HG03520 (cell line): ENCODE measurements around the gene KANK2.
"Not testable (repeated sequence)": the region's sequence is repeated elsewhere in the genome, so short reads cannot be mapped to it uniquely, and the experiment has no call there.

Experiments
- ATAC-seq: cut with Tn5 transposase; IDR thresholded peaks from one replicate; pipeline ENCODE4 v1.9.1; 2021; ENCODE audit warnings: mild to moderate bottlenecking, moderate library complexity; ENCODE audit not compliant: unreplicated experiment

The KANK2 gene

DNA sequence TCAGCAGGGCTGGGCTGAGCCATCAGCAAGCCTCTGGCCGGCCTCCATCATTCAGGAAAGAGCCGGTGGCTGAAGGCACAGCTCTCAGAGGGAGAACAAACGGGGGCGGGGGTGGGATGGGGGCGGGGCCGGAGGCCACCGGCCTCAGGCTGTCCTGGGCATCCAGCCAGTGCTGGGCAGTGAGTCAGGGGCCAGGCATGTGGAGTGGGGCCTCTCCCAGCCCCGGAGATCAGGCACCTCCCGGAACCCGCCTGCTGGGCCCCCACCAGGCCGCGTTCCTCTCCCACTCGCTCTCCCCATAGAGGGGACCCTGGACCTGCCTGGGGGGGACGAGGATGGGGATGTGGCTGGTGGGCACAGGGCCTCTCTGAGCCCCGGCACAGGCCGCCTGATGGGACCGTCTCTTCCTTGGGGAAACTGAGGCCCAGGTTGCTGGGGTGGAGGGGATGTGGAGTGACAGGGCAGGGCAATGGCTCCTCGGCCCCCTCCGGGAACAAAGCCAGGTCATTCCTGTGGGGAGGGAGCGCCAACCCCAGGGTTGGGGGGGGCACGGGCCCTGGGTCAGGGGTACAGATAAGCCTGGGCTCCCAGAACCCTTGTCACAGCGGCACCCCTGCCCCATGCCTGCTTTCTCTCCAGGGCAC, 54.7 kb downstream of the KANK2 start:
- ATAC-seq = no peak

DNA sequence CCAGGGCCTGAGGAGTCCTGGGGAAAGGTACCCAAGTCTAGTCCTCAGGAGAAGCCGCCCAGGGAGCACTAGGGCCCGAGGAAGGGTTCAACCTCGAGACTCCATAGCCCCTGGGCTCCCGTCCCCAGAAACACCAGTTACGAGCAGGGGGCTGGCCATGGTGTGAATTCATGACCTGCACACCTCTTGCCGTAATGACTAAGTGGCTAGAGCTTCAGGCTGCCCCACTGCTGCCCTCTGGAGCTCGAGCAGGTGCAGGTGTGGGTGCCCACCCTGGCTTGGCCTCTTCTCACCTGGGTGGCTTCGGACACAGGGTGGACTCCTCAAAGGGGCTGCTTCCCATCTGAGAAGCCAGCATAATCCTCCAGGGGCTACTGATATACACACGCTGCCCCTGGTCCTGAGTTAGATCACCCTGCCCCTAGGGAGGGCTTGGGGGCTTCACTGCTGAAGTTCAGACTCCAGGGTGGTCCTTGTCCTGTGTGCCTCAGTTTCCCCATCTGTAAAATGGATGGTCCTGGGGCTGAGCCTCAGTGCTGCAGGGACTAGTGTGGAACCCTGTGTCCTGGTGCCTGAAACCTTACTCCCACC, 55.3 kb downstream of the KANK2 start:
- no peak for ATAC-seq

DNA sequence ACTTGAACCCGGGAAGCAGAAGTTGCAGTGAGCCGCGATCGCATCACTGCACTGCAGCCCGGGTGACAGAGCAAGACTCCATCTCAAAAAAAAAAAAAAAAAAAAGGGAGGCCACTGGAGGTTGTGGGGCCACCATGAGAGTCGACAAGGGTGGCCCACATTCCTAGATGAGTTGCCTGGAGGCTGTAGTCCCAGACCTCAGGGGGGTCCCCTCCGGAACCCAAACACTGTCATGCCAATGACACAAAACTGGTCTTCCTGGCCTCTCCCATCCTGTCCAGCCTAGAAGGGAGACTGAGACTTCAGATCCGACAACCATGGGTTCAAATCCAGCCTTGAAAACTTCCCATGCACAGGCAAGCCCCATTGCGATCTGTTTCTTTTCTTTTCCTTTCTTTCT, 56.4 kb downstream of the KANK2 start:
- ATAC-seq = no peak

DNA sequence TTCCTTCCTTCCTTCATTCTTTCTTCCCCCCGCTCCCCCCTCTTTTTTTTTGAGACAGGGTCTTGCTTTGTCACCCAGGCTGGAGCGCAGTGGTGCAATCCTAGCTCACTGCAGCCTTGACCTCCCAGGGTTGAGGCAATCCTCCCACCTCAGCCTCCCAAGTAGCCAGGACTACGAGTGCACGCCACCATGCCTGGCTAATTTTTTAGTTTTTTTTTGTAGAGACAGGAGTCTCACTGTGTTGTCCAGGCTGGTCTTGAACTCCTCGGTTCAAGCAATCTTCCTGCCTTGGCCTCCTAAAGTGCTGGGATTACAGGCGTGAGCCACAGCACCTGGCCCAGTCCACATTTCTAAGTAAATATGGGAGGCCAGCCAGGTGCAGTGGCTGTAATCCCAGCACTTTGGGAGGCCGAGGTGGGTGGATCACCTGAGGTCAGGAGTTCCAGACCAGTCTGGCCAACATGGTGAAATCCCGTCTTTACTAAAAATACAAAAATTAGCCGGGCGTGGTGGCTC, 57.3 kb downstream of the KANK2 start:
- not testable (repeated sequence) for ATAC-seq

DNA sequence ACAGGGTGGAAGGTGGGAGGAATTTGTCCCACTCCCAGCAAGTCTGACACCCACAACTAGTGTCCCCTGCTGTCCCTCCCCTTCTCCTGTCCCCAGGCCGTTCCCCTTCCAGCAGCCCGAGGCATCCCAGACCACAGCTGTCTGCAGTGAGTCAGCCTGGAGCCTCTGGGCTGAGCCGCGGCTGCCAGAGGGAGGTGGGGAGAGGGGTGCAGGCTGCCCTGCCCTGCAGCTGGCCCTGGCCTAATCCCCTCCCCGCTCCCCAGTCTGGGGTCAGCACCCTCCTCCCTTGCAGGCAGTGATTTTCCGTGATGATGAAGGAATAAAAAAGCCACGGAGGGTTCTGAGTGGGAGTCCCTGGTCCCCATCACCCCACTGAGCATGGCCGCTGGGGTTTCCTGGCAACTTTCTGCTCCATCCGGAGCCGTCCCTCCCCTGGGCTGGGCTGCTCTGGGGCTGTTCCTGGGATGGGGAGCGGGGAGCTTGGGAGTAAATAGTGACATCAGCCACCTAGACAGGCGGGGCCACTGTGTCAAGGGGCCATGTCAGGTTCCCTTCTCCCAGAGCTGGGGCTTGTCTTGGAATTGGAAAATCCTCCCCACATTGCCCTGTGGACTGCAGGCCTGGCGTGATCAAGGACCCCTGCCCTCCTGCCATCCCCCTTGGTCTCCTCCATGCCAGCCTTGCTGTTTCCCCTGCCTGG, 58.6 kb downstream of the KANK2 start:
- ATAC-seq = no peak

DNA sequence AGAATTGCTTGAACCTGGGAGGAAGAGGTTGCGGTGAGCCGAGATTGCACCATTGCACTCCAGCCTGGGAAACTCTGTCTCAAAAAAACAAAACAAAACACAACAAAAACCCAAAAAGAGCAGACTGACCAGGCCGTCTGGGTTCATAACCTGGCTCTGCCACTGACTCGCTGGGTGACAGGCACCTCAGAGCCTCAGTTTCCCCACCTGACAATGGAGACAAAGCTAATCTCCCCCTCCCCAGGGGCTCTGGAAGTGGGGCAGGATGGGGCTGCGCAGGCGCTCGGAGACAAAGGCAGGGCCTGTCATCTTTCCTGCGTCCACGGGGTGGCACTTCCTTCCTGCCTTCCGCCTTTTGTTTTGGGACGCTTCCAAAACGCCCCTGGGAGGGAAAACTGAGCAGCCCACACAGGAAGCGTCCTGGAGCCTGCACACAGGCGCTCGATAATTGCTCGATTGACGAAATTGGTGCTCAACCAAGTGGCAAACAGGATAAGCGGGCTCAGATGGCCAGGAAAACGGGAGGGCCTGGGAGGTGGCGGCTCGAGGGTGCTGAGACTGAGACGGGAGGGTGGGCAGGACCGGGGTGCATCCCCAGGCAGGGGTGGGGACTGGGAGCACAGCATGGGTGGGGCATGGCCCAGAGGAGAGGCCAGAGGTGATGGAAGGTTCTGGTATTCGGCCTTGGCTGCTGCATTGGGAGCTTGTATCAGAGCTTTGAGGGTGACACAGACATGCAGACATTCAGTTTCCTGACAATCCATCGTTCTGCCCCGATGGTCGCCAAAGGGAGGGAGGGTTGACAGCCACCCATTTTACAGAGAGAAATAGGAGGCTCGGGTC, 59.6 kb downstream of the KANK2 start:
- ATAC-seq = no peak

DNA sequence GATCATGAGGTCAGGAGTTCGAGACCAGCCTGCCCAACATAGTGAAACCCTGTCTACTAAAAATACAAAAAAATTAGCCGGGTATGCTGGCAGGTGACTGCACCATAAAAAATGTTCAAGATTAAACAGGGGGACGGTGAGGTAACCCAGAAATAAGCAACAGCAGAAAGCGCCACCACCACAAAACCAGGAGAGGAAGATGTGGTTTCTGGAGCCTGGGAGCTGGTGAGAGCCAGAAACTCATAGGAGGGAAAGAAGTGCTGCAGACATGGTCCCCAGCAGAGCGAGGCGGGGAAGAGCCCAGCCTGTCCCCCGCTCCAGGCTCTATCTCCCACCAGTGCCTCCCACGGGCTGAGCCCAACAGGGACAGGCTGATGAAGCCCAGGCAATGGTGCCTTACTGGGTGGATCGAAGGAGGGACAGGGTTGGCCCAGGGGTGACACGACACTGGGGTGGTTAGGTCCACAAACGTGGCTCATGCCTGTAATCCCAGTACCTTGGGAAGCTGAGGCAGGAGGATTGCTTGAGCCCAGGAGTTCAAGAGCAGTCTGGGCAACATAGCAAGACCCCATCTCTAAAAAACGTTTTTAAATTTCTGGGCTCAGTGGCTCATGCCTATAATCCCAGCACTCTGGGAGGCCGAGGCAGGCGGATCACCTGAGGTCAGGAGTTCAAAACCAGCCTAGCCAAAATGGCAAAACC, 60.8 kb downstream of the KANK2 start:
- no peak for ATAC-seq

DNA sequence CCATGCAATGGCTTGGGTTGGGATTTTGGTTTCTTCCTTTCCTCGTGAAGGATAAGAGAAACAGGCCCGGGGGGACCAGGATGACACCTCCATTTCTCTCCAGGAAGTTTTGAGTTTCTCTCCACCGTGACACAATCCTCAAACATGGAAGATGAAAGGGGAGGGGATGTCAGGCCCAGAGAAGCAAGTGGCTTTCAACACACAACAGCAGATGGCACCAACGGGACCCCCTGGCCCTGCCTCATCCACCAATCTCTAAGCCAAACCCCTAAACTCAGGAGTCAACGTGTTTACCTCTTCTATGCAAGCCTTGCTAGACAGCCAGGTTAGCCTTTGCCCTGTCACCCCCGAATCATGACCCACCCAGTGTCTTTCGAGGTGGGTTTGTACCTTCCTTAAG, 65.9 kb downstream of the KANK2 start:
- no peak for ATAC-seq

DNA sequence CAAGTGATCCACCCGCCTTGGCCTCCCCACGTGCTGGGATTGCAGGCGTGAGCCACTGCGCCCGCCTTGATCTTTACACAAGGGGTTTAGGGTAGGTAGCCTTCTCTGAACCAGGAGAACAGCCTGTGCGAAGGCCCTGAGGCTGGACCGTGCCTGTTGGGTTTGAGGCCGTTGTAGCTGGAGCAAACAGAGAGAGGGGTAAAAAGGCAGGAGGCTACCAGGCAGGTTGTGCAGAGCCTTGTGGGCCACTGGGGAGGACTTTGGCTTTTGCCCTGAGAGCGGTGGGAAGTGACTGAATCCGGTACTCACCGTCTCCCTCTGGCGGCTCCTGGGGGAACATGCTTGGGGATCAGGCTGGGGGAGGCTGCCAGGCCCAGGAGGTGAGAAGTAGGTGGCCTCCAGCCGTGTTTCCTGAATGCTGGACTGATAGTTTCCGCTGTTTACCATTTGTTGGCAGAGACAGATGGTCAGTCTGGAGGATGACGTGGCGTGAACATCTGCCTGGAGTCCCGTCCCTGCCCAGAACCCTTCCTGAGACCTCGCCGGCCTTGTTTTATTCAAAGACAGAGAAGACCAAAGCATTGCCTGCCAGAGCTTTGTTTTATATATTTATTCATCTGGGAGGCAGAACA, 66.4 kb downstream of the KANK2 start:
- ATAC-seq = no peak

DNA sequence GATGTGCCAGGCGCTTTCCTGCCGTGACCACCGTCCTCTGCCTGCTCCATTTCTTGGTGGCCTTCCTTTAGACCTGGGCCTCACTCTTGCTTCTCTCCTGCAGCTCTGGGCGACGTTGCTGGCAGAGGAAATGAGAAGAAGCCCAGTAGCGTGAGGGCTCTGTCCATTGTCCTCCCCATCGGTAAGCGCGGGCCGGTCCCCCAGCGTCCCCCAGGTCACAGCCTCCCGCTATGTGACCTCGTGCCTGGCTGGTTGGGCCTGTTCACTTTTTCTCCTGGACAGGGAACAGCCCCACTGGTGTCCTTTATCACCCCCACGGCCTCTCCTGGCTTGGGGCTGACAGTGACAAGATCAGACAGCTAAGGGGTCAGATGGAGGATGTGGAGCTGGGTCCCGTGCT, 69.4 kb downstream of the KANK2 start:
- no peak for ATAC-seq

DNA sequence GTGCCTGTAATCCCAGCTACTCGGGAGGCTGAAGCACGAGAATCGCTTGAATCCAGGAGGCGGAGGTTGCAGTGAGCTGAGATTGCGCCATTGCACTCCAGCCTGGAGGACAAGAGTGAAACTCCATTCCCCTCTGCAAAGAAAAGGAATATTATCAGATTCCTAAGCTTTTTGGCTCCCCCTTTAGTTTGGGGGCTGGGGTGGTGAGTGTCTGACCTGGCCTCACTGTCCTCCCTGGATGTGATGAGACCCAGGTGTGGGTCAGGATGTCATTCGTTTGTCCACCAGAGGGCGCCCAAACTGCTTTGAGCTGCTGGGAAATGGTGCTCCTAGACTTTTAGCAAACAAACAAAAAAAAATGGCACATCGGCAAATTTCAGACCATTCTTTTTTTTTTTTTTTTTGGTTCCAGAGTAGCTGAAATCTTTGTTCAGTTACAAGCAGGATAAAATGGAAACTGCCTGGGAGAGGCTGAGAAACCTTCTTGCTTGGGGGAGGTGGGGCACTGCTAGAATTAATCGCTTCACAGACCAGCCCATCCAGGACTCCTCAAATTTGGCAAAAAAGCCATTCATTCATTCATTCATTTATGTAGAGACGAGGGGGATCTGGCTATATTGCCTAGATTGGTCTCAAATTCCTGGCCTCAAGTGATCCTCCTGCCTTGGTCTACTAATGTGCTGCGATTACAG, 71.2 kb downstream of the KANK2 start:
- ATAC-seq = no peak

DNA sequence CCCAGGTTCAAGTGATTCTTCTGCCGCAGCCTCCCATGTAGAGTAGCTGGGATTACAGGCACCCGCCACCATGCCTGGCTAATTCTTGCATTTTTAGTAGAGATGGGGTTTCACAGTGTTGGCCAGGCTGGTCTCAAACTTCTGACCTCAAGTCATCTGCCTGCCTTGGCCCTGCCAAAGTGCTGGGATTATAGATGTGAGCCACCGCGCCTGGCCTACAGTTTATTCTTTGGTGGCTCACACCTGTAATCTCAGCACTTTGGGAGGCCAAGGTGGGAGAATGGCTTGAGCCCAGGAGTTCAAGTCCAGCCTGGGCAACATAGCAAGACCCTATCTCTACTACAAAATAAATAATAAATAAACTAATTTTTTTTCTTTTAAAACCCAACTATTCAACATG, 73.2 kb downstream of the KANK2 start:
- ATAC-seq = not testable (repeated sequence)

DNA sequence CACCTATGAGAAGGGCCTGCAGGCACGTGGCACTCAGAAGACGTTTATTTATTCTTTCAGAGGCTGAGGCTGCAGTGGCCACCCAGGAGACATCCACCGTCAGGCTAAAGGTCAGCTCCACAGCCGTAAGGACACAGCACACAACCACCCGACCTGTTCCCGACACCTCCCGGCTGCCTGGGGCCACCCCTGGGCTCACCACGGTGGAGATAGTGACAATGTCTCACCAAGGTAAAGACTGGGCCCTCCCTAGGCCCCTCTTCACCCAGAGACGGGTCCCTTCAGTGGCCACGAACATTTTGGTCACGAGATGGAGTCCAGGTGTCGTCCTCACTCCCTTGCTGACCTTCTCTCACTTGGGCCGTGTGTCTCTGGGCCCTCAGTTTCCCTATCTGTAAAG, 74.2 kb downstream of the KANK2 start:
- no peak for ATAC-seq

DNA sequence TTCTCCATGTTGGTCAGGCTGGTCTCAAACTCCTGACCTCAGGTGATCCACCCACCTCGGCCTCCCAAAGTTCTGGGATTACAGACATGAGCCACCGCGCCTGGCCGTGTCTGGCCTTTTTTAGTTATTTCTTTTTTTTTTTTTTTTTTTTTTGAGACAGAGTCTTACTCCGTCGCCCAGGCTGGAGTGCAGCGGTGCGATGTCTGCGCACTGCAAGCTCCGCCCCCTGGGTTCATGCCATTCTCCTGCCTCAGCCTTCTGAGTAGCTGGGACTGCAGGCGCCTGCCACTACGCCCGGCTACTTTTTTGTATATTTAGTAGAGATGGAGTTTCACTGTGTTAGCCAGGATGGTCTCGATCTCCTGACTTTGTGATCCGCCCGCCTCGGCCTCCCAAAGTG, 75.4 kb downstream of the KANK2 start:
- ATAC-seq = not testable (repeated sequence)

DNA sequence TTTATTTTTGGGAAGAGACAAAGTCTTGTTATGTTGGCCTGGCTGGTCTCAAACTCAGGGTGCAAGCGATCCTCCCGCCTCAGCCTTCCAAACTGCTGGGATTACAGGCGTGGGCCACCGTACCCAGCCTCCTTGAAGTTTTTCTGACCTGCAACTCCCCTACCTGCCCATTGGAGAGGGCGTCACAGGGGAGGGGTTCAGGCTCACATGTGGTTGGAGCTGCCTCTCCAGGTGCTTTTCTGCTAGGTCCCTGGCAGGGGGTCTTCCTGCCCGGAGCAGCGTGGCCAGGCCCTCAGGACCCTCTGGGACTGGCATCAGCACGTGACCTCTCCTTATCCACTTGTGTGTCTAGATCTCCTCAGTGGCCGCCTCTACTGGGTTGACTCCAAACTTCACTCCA, 80.8 kb downstream of the KANK2 start:
- no peak for ATAC-seq

DNA sequence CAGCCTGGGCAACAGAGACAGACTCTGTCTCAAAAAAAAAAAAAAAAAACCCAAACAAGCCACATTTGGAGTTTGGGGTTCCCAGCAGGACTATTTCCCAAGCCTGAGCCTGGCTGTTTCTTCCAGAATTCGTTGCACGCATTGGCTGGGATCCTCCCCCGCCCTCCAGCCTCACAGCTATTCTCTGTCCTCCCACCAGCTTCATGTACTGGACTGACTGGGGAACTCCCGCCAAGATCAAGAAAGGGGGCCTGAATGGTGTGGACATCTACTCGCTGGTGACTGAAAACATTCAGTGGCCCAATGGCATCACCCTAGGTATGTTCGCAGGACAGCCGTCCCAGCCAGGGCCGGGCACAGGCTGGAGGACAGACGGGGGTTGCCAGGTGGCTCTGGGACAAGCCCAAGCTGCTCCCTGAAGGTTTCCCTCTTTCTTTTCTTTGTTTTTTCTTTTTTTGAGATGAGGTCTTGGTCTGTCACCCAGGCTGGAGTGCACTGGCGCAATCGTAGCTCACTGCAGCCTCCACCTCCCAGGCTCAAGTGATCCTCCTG, 81.4 kb downstream of the KANK2 start:
- ATAC-seq = no peak

DNA sequence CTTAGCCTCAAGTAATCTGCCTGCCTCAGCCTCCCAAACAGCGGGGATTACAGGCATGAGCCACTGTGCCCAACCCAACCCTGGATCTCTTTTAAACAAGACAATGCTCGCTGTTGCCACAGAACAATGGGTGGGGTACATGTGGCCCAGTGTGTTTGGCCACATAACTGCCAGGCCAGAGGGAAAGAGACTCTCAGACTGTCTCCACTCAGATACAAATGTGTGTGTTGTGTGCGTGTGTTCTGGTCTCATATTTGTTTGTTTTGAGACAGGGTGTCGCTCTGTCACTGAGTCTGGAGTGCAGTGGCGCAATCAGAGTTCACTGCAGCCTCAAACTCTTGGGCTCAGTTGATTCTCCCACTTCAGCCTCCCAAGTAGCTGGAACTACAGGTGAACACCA, 82.3 kb downstream of the KANK2 start:
- no peak for ATAC-seq
